ENCODE data around the gene NSUN5.
"Not testable (repeated sequence)": the region's sequence is repeated elsewhere in the genome, so short reads cannot be mapped to it uniquely, and the experiment has no call there.

Gene NSUN5

GRCh38 chr7:73266719-73267368 is 41.8 kb downstream of the NSUN5 start:
- DNase-seq = not testable (repeated sequence)

DNA sequence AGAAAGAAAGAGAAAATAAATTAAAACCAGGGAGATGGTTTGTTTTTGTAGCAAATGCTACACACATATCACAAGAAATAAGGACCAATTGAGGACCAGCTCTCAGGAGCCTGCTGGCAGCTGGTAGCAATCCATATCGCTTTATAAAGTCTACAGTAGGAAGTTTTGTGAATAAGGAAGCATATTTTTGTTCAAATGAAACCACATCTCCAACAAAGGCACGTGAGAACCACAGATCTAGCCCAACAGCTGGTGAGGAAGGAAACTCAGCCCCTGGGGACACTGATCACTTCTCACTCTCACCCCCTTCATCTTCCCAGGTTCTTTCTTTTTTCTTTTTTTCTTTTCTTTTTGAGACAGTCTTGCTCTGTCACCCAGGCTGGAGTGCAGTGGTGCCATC is 46.2 kb downstream of the NSUN5 start:
- DNase-seq = not testable (repeated sequence)
